HG02588 (cell line): Measurements from ENCODE around the gene BACE2.
"Not testable (repeated sequence)": the region's sequence is repeated elsewhere in the genome, so short reads cannot be mapped to it uniquely, and the experiment has no call there.

Experiments
- ATAC-seq: cut with Tn5 transposase; IDR thresholded peaks from one replicate; pipeline ENCODE4 v1.9.1; 2021; ENCODE audit warnings: mild to moderate bottlenecking, moderate library complexity; ENCODE audit not compliant: unreplicated experiment

The BACE2 gene

DNA sequence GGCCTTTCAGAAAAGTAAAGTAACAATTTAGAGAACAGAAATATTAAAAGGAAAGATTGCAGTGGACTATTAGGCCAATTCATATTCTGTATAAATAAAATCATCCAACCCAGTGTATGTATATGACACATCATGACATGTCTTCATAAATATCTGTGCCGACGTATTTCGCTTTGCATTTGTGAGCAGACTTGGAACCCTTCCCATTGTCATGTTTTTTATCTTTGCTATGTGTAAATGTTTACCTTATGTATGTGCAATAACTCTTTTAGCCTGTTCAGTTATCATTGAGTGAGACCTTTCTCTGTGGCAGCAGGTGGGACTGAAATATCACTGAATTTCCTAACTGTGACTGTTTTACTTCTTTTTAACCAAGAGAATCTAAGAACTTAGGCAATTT lies 90.7 kb downstream of the BACE2 start:
- ATAC-seq = no peak

DNA sequence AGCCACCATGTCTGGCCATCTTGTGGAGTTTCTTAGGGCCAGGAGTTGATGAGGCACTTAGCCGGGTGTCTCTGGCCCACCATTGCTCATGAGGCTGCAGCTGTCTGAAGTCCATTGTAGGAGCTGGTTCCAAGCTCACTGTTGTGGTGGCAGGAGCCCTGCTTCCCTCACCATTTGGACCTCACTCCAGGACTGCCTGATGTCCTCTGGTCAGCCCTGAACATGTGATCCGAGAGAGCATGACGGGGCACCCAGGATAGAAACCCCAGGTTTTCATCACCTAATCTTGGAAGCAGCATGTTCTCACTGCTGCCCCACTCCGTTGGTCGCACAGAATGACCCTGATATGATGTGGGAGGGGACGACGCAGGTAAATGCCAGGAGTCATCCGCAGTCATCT lies 92.5 kb downstream of the BACE2 start:
- ATAC-seq = no peak

DNA sequence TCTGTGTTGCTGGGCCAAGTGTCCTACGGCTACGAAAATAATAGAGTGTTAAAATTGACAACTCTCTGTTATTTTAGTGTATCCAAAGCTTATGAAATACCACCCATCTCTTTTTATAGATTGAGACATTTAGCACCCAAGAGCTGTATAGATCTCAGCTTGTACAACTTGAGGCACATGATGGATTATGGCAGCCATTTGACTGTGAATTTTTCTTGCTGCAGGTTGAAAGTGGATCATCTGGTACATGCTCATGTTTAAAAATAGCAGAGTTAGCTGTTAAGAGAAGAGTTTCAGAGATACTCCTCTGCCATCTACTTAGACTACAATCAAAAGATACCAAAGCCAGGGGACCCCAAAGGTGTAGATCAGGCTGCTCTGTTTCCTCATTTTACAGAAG lies 99.4 kb downstream of the BACE2 start:
- ATAC-seq = no peak

DNA sequence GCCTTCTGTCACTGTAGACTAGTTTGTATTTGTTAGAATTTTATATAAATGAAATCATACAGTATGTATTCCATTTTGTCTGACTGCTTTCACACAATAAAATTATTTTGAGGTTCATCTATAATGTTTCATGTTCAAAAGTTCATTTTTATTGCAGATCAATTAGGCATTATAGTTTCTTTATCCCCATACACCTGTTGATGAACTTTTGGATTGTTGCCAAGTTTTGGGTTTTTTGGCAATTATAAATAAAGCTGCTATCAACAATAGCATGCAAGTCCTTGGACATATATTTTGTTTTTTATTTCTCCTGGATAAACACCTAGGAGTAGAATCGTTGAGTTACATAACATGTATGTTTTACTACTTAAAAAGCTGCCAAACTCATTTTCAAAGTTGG lies 101.6 kb downstream of the BACE2 start:
- no peak for ATAC-seq

DNA sequence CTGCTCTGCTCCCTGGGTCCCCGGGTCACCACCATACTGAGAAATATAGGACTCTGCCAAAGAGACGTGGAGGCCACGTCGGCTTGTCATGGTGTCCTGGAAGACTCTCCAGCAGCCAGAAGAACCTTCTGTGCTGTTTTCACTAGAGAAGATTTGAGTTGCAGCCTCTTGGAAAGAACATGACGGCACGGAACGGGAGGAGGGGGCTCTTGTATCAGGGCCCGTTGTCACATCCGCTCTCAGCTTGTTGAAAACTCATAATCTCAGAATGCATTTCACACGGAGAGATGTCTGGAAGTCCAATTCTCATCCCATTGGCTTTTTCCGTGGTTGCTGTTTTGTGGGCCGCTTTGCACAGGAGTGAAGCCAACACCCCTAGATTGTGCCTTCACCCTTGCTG lies 109.2 kb downstream of the BACE2 start:
- ATAC-seq = no peak

DNA sequence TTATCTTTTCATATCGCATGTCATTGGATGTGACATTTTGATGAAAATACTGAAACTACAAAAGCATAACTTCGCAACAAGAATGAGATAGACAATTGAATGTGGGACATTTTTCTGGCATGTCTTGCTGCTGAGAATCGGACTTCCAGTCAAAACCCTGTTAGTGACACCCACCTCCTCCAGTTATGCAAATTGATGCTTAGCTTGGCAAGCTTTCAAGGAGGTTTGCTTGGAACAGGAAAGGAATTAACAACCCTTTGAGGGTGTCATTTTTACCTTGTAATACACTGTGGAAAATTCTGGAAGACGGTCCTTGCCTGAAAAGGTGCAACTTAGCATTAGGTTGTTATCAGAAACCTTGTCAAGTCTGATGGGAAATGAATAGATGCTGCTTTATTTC lies 109.9 kb downstream of the BACE2 start:
- no peak for ATAC-seq

DNA sequence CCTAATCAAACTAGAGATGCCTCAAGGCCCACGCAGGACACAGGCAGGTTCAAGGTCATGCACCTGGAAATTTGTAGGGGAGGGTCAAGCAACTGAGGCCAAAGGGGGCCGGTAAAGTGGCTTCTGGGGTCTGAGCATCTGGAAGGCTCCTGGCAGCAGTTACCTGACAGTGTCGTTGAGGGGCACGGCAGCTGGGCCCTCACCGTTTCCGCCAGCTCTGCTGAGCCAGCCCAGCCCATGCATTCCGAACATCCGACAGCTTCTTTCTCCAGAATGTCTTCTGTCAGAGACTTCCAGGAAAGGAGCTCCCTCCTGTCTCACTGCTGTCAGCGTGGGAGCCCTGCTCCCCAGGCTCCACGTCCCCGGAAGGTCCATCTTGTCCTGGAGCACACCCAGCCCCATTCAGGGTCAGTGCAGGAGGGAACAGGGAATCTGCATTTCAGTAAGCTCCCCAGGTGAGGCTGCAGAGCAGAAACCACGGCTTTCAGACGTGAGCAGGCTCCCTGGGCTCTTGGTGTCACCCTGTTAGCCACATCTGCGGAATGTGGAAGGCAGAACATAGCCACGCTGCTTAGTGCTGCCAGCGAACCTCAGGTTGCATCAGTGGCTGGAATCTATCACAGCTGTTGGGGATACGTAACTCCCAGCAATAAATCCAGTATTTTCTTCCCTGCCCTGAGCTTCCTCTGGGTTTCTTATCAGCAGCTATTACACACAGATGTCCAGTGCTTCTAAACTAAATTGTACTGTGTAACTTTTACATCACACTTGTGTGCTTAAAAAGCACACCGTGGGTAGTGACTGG lies 112.4 kb downstream of the BACE2 start:
- ATAC-seq = no peak

DNA sequence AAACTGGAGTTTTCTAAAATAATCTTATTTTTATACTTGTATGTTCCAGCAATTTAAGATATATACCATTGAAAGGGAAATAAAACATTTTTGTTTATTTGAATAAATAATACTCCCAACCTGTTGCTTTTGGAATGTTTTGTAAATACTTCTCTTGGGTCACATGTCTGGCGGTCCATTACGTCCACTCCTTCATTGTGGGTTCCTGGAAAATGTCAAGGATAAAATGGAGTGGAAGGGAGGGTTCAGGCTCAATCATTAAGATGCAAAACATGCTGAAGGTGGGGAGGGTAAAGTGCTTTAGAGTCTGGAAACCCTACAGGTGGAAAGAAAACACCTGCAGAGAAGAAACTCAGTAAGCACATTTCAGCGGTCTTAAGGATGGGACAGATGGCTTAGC lies 114.5 kb downstream of the BACE2 start:
- ATAC-seq = no peak

DNA sequence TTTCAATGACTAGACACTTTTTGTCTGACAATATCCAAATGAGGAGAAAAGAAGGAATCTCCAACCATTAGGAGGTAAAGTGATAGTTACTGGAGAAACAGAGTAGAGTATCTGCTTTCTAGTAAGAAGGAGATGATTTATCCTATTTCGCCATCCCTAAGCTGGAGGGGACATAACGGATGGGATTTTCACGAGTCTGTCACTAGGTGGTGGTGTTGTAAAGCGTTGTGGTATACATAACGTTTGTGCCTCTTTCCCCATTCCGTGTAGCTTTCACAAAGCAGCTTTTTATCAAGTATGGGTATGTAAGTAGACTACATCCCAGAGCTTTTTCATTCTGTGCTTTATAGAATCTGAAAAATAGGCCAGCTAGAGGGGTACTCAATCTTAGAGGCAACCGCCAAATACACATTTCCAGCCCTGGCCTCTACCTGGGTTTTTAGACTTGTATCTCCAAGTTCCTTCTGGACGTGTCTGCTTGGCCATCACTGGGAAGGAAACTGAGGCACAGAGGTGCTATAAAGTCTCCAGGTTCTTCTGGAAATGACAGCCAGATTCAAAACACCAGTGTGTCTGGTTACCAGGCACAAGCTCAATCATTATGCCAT lies 115.4 kb downstream of the BACE2 start:
- ATAC-seq = peak; percentile 63

DNA sequence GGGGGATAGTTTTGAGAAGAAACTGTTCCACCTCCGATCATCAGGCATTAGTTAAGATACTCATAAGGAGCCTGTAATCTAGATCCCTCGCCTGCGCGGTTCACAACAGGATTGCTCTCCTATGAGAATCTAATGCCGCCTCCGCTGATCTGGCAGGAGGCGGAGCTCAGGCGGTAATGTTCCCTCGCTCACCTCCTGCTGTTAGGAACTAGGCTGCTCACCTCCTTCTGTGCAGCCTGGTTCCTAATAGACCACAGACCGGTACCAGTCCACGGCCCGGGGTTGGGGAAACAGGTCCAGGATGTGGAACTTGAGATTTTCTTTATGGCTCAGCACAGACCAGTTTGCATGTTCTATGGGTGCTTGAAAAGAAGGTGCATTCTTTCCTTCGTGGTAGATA lies 121.5 kb downstream of the BACE2 start:
- ATAC-seq = no peak

DNA sequence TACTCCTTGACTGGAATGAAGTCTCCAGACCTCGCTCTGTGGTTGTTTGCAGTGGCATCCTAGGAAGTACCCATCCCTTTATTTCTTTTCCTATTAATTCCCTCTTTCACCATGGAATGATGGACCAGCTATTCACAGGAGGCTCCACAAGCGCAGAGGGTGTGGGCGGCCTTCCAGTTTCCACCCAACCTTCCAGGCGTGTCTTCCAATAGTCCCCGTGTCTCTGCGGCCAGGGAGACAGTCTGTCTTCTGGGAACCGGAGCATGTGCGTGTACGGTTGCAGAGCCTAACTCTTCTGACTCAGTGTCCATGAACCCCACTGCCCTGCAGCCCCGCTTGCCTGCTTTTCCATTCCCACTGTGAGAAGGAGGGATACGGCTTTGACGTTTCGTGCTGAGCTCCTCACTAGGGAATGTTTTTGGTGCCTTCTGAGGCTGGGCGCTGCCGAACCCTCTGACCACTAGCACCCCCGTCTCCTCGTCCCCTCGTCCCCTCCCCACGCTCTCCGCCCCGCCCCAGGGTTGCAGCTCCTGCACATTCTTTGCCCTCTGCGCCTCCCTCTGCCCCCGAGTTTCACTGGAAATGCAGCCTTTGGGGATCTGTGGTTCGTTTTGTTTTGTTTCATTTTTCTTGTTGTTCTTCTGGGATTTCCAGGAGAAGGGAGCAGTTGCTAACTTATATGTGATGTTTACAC lies 122.3 kb downstream of the BACE2 start:
- no peak for ATAC-seq

DNA sequence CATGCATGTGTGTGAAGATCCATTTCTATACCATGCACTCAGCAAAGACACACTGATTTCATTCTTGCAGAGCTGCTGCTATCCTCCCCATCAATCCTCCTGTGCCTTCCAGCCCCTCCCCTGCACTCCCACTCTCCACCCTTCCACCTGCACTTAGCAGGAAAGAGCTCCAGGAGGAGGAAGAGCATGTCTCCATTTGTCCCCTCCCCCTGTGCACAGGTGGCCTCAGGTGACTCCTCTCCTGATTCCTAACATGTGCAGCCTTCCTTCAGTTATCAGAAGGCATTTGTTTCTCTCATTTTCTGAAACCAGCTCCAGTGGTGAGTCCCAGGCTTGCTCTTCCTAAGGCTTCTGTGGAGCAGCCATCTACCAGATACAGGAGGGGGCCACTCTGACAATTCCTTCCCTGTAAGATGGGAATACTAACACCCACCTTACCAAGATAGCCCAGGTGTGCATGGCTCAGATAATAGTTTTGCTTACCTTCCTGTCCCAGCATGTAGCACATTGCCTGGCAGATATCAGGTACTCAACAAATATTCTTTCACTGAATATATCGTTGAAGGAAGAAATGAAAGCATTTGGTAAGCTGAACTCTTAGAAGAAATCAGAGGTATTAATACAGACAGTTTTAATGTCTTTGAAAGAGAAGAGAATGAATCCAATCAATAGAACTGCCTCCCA lies 126.7 kb downstream of the BACE2 start:
- ATAC-seq = no peak

DNA sequence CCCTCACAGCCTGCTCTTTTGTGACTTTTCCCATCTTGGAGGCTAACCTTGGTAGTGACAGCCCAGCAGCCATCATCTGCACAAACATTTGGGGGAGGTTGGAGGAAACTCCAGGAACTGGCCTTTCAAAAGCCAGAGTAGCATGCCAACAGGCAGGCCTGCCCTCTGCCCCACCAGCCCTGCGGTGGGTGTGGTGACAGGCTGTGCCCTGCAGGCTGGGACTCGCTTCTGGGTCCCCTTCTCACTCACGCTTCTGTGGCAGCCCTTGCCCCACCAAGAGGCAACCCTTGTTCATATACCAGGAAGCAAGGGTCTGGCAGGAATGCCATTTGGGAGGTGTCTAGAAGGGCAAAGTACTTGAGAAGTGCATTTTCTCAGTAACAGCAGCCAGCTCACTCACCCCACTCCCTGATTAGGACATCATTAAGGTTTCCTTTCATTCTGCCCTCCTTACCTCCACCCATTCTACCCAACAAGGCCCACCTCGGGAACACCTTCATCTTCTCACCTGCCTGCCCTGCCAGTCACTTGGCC lies 127.8 kb downstream of the BACE2 start:
- no peak for ATAC-seq

DNA sequence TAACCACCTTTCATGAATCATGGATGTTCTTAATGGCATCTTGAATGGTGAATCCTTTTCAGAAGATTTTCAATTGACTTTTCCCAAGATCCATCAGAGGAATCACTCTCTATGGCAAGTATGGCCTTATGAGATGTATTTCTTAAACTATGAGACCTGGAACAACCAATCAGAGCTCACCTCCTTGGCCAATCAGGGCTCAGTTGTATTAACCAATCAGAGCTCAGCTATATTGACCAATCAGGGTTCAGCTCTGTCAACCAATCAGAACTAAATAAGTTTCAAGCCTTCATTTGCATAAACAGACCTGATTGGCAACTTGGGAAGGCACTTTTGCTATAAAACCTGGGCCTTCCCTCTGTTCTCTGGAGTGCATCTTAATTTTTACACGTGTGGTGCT lies 135.0 kb downstream of the BACE2 start:
- no peak for ATAC-seq

DNA sequence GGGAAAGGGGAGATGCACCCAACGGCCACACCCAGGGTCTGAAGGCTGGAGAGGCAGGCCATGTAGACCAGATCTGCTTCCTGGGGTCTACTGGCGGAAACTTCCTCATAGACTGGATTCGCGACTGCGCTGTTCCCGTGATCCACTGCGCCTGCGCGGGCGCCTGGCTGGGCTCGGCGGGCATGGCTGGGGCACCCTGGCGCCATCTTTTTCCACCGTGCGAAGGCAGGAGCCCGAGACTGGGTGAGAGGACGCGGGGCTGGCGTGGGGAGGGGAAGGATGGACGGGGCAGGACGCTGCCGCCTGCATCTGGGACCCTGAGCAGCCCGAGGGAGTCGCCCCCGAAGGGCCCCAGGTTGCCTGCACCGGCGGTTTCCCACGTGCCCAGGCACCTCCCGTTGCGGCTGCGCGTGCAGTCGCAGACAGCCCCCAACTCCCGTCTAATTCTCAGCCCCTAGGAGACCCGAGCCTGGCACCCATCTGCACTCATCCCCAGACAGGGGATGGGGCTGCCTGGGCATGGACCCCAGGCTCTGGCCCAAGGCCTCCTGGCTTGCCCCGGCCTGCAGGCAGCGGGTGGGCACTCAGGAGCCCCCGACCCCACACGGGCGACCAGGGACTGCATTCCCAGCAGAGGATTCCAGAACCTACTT lies 136.2 kb downstream of the BACE2 start:
- ATAC-seq = no peak

DNA sequence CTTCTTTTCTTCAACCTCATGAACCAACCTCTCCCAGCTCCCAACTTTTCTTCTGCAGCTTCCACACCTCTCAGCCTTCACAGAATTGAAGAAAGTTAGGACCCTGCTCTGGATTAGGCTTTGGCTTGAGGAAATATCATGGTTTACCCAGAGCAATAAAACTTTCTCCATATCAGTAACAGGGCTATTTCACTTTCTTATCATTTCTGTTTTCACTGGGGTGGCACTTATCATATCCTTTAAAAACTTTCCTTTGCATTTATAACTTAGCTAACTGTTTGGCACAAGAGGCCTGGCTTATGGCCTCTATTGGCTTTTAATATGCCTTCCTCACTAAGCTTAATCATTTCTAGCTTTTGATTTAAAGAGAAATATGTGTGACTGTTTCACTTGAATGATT lies 139.3 kb downstream of the BACE2 start:
- no peak for ATAC-seq

DNA sequence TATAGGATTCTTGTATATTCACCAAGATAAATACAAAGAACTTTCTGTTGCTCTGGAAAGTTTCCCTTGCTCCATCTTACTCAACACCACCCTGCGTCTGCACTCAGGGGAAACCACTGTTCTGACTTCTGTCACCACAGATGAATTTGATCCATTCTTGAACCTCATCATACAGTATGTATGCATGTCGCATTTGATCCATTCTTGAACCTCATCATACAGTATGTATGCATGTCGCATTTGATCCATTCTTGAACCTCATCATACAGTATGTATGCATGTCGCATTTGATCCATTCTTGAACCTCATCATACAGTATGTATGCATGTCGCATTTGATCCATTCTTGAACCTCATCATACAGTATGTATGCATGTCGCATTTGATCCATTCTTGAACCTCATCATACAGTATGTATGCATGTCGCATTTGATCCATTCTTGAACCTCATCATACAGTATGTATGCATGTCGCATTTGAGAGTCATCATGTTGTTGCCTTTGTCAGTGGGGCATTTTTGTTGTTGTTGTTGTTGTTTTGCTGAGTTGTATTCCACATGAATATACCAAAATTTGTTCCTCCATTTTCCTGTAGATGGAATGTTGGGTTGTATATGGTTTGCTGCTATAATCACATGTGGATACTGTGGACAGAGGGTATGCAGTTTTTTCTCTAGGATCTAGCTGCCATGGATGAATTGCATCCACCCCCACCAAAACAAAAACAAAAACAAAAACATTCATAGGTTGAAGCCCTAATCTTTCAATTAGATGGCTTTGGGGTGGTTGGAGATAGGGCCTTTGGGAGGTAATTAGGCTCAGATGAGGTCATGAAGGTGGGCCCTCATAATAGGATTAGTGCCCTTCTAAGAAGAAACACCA lies 145.6 kb downstream of the BACE2 start:
- not testable (repeated sequence) for ATAC-seq

DNA sequence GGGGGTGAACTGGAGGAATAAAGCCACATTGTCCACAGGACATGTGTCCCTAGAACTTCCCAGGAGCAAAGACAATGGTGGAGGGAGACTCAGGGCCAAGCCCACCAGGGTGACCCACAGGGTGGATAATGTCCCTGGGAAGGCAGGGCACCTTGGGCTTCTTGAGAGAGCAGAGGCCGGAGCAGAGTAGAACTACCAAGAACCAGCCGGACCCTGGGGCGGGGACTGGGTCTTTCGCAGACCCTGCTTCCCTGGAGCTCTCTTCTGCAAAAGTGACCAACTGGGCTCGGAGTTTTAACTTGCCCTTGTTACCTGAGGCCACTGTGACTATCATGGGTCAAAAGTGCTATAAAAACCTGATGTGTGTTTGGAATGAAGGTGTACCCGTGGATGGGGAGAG lies 147.8 kb downstream of the BACE2 start:
- no peak for ATAC-seq

DNA sequence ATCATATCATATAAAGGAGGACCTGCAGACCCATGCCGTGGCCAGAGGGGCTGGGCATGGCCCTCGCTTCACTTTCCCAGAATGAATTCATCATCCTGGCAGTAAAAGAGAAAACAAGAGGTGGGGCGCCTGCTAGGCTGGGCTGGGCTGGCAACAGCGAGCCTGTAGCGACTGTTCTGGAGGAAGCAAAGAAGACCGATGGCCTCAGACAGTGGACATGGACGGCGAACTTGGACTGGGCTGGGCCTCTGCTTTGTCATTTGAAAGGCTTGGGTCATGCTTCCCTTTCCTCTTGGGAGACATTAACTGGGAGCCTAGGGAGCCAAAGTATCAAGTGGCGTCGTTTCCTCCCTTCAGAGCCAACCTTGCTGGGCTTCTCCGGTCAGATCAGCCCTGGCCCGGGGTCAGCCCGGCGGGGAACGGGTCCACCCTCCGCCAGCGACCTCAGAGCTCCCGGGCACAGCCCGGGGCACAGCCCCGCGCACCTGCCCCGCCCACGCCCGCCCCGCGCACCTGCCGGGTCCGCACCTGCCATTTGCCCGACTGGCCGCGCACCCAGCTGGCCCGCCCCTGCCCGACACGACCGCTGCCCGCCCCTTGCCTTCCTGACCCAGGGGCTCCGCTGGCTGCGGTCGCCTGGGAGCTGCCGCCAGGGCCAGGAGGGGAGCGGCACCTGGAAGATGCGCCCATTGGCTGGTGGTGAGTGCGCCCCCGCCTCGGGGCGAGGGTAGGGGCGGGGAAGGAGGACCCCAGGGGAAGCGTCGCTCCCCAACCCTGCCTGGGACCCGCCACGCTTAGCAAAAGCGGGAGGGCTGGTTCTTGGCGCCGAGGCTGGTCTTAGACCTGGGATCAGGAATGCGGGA lies 148.5 kb downstream of the BACE2 start, which contains the start of gene FAM3B:
FAM3B (plus strand) TSS at position 602 of the 863 bp plus-strand sequence; CDS start at position 681, 79 bp downstream.
- no peak for ATAC-seq
